OCI-LY7 (cell line): Measurements from ENCODE around the gene TUBB3. TPM values are rescaled to one million over a fixed set of nuclear protein-coding genes. Genes with fewer than 3 reads are reported as not detected.

Experiments used
- BruUV-seq: library from RNA; stranded (reverse); fragments of 400-500 nt; replicated peaks from 2 replicates; lab custom pipeline; 2021; lab: Mats Ljungman, UMichigan
- CTCF ChIA-PET: fragments of 300-600 bp; sonication (Branson Sonifier 250); formaldehyde crosslinking; loops from one replicate; lab custom pipeline; 2022; ENCODE audit warnings: antibody characterized with exemption; ENCODE audit not compliant: unreplicated experiment; lab: Charles Lee
- POLR2A ChIA-PET: fragments of 300-600 bp; sonication (Branson Sonifier 250); formaldehyde crosslinking; loops from one replicate; lab custom pipeline; 2022; ENCODE audit warnings: antibody characterized with exemption; lab: Charles Lee
- DNase-seq: peaks from one replicate; pipeline ENCODE4 v3.0.0-alpha.2; 2015; ENCODE audit warnings: low spot score
- H2AFZ ChIP-seq: fragments of 200-600 bp; sonication (generic), shearing (Covaris generic); 2 replicates; pipeline ENCODE4 v1.6.1; 2014; ENCODE audit warnings: mild to moderate bottlenecking, antibody characterized with exemption, low read length, moderate library complexity
- H3K27ac ChIP-seq: fragments of 200-600 bp; sonication (generic); 2 replicates; pipeline ENCODE4 v1.5.1; 2014; ENCODE audit warnings: mixed run types, low read depth, mild to moderate bottlenecking, moderate library complexity, low read length, inconsistent platforms; ENCODE audit not compliant: poor library complexity, severe bottlenecking
- H3K36me3 ChIP-seq: fragments of 200-600 bp; sonication (generic); 2 replicates; pipeline ENCODE4 v1.6.1; 2014; ENCODE audit warnings: mild to moderate bottlenecking, antibody characterized with exemption, low read length, moderate library complexity, mixed read lengths; ENCODE audit not compliant: insufficient read depth
- H3K4me1 ChIP-seq: fragments of 200-600 bp; sonication (generic); 2 replicates; pipeline ENCODE4 v1.5.1; 2014; ENCODE audit warnings: mild to moderate bottlenecking, low read length; ENCODE audit not compliant: insufficient read depth, poor library complexity, severe bottlenecking
- H3K4me2 ChIP-seq: fragments of 200-600 bp; sonication (generic); 2 replicates; pipeline ENCODE4 v1.6.1; 2014; ENCODE audit warnings: mild to moderate bottlenecking, low read length
- H3K4me3 ChIP-seq: fragments of 200-600 bp; sonication (generic); 2 replicates; pipeline ENCODE4 v1.5.1; 2014; ENCODE audit warnings: mild to moderate bottlenecking, low read depth, low read length; ENCODE audit not compliant: poor library complexity, severe bottlenecking
- H3K79me2 ChIP-seq: fragments of 200-600 bp; sonication (generic); 2 replicates; pipeline ENCODE4 v1.6.1; 2016; ENCODE audit warnings: low read depth, mild to moderate bottlenecking, low read length, moderate library complexity, mixed read lengths; ENCODE audit not compliant: insufficient read depth
- H3K9me2 ChIP-seq: fragments of 200-600 bp; sonication (generic); 2 replicates; pipeline ENCODE4 v1.6.1; 2016; ENCODE audit warnings: mild to moderate bottlenecking, low read length, mixed read lengths; ENCODE audit not compliant: insufficient read depth
- H3K9me3 ChIP-seq: fragments of 200-600 bp; sonication (generic); 2 replicates; pipeline ENCODE4 v1.6.1; 2014; ENCODE audit warnings: mild to moderate bottlenecking, mixed run types, low read length, mixed read lengths
- H4K20me1 ChIP-seq: fragments of 200-600 bp; sonication (generic); 2 replicates; pipeline ENCODE4 v1.6.1; 2014; ENCODE audit warnings: mild to moderate bottlenecking, antibody characterized with exemption, low read length, moderate library complexity, mixed read lengths; ENCODE audit not compliant: insufficient read depth
- EZH2phosphoT487 ChIP-seq: fragments of 200-600 bp; sonication (generic); IDR thresholded peaks from 2 replicates; pipeline ENCODE4 v1.6.1; 2018; ENCODE audit warnings: low read depth, borderline replicate concordance, mild to moderate bottlenecking, mixed run types, antibody characterized with exemption, low read length, moderate library complexity, mixed read lengths
- intact Hi-C: fragments of 100-400 bp; cut with micrococcal nuclease; formaldehyde crosslinking; loops from one replicate; pipeline ENCODE4 v1.10.0; 2022; ENCODE audit not compliant: unreplicated experiment
- total RNA-seq, 2 experiments: library from RNA; depleted of rRNA in 1 of 2; stranded (reverse); fragments of >200 nt in 1 of 2; shearing (Covaris generic) in 1 of 2; gene quantifications; 2 replicates each; pipeline ENCODE4 v1.2.3, GENCODE V29; 2014 to 2022
- TF ChIP-seq, protein P1 (sequence below): fragments of 200-600 bp; sonication (generic); conservative IDR thresholded peaks from 2 replicates; pipeline ENCODE4 v1.5.1; 2014; ENCODE audit warnings: mild to moderate bottlenecking, antibody characterized with exemption, low read length, moderate library complexity, mixed read lengths

The TUBB3 gene
- total RNA-seq, 2 experiments from 2014 or later: 63.7 to 192 TPM

DNA sequence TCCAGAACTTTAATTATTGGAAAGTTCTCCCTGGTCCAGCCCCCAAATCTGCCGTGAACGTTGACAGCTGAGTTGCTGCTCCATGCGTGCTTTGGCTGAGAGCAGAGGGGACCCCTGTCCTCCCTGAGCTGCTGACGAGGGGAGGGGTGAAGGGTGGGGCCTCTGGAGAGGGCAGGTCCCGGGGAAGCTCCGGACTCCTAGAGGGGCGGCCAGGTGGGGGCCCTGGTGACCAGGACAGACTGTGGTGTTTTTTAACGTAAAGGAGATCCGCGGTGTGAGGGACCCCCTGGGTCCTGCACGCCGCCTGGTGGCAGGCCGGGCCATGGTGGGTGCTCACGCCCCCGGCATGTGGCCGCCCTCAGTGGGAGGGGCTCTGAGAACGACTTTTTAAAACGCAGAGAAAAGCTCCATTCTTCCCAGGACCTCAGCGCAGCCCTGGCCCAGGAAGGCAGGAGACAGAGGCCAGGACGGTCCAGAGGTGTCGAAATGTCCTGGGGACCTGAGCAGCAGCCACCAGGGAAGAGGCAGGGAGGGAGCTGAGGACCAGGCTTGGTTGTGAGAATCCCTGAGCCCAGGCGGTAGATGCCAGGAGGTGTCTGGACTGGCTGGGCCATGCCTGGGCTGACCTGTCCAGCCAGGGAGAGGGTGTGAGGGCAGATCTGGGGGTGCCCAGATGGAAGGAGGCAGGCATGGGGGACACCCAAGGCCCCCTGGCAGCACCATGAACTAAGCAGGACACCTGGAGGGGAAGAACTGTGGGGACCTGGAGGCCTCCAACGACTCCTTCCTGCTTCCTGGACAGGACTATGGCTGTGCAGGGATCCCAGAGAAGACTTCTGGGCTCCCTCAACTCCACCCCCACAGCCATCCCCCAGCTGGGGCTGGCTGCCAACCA is 4.4 kb upstream of the TUBB3 start, which contains the start of gene MC1R:
Gene MC1R, plus strand, starts transcription at position 410 of the 895 bp plus-strand sequence. Its CDS starts 397 bp downstream, at position 807.
- DNase-seq: peak; percentile 87
- Histone ChIP-seq H3K36me3 (peaks cover 17% of the 10 kb centered on the region), H3K4me1 (peaks cover 52% of the 10 kb centered on the region), H2AFZ (peak within 1 kb of the TSS; percentile 42; the same call in 1 of the 2 replicates), H3K4me3 (peak within 1 kb of the TSS; percentile 58), H4K20me1 (0 out of 2 replicates have a peak, but pooled peaks cover under 1% of the 10 kb centered on the region), H3K9me3 (no peaks in the 10 kb centered on the region), H3K4me2 (peak within 1 kb of the TSS; percentile 84), H3K79me2 (peaks cover 5% of the 10 kb centered on the region), H3K9me2 (no peaks in the 10 kb centered on the region), H3K27ac (peak within 1 kb of the TSS; percentile 90)
- POLR2A ChIA-PET: interaction anchor here (0.5 to 1.3 kb wide), 6 partner anchors 22 to 350 kb away, joined by 3 to 7 read pairs (median 5); partner anchors contain the start of gene TCF25
- TF ChIP-seq, protein P1, sequence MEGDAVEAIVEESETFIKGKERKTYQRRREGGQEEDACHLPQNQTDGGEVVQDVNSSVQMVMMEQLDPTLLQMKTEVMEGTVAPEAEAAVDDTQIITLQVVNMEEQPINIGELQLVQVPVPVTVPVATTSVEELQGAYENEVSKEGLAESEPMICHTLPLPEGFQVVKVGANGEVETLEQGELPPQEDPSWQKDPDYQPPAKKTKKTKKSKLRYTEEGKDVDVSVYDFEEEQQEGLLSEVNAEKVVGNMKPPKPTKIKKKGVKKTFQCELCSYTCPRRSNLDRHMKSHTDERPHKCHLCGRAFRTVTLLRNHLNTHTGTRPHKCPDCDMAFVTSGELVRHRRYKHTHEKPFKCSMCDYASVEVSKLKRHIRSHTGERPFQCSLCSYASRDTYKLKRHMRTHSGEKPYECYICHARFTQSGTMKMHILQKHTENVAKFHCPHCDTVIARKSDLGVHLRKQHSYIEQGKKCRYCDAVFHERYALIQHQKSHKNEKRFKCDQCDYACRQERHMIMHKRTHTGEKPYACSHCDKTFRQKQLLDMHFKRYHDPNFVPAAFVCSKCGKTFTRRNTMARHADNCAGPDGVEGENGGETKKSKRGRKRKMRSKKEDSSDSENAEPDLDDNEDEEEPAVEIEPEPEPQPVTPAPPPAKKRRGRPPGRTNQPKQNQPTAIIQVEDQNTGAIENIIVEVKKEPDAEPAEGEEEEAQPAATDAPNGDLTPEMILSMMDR: peak; percentile 87
- TF ChIP-seq EZH2phosphoT487: no peak
- BruUV-seq: no TSS peak
- CTCF ChIA-PET: interaction anchor here (0.6 to 0.9 kb wide), 3 partner anchors 12 to 218 kb away, joined by 3 to 4 read pairs (median 3); no protein-coding TSS in a partner anchor
- intact Hi-C loops: loop anchor here (2.0 to 10.0 kb wide), 3 partner anchors 104 to 218 kb away; partner anchors contain the start of genes FANCA, SPATA2L, VPS9D1 and ZNF276

DNA sequence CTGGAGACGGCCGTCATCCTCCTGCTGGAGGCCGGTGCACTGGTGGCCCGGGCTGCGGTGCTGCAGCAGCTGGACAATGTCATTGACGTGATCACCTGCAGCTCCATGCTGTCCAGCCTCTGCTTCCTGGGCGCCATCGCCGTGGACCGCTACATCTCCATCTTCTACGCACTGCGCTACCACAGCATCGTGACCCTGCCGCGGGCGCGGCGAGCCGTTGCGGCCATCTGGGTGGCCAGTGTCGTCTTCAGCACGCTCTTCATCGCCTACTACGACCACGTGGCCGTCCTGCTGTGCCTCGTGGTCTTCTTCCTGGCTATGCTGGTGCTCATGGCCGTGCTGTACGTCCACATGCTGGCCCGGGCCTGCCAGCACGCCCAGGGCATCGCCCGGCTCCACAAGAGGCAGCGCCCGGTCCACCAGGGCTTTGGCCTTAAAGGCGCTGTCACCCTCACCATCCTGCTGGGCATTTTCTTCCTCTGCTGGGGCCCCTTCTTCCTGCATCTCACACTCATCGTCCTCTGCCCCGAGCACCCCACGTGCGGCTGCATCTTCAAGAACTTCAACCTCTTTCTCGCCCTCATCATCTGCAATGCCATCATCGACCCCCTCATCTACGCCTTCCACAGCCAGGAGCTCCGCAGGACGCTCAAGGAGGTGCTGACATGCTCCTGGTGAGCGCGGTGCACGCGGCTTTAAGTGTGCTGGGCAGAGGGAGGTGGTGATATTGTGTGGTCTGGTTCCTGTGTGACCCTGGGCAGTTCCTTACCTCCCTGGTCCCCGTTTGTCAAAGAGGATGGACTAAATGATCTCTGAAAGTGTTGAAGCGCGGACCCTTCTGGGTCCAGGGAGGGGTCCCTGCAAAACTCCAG is 3.4 kb upstream of the TUBB3 start:
- intact Hi-C loops: loop anchor here (2.0 to 10.0 kb wide), 4 partner anchors 105 to 219 kb away; partner anchors contain the start of genes FANCA, PRDM7, SPATA2L and VPS9D1
- BruUV-seq: no TSS peak
- Histone ChIP-seq H3K36me3 (peaks cover 12% of the 10 kb centered on the region), H2AFZ (no peak overlapping the region), H3K79me2 (peaks cover 15% of the 10 kb centered on the region), H3K9me2 (no peaks in the 10 kb centered on the region), H4K20me1 (0 out of 2 replicates have a peak, but pooled peaks cover 3% of the 10 kb centered on the region), H3K27ac (no peak overlapping the region), H3K4me1 (peaks cover 55% of the 10 kb centered on the region), H3K4me2 (peak overlapping the region; percentile 89), H3K4me3 (no peak overlapping the region), H3K9me3 (no peaks in the 10 kb centered on the region)
- DNase-seq: no peak
- no peak for TF ChIP-seq EZH2phosphoT487
- TF ChIP-seq, protein P1: no peak
- POLR2A ChIA-PET: no interaction called here
- CTCF ChIA-PET: no interaction called here
